ENCODE measurements around the gene OR14A2.
"Not testable (repeated sequence)": the region's sequence is repeated elsewhere in the genome, so short reads cannot be mapped to it uniquely, and the experiment has no call there.

The OR14A2 gene

DNA sequence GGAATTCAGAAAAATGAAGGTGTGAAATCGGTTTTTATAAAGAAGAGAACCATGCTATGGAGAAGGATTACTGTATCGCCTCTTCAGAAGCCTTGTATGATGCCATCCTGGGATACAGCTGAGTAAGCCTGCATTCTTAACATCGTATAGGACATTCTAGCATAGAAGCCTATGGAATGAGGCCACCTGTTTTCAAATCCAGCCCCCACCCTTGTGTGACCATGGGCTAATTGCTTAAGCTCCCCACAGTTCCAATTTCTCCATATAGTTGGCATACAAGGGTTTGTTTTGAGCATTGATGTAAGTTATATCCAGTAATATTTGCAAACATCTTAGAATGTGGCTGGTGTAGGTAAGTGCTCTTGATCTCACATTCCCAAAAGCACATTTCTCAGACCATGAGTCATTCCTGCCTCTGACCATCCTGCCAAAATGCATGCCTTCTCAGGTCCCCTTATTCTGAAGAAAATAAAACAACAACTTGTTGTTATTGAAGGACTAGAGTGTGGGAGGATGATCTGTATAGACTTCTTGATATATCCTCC is 1.5 kb downstream of the OR14A2 start:
- TF ChIP-seq, protein P1, sequence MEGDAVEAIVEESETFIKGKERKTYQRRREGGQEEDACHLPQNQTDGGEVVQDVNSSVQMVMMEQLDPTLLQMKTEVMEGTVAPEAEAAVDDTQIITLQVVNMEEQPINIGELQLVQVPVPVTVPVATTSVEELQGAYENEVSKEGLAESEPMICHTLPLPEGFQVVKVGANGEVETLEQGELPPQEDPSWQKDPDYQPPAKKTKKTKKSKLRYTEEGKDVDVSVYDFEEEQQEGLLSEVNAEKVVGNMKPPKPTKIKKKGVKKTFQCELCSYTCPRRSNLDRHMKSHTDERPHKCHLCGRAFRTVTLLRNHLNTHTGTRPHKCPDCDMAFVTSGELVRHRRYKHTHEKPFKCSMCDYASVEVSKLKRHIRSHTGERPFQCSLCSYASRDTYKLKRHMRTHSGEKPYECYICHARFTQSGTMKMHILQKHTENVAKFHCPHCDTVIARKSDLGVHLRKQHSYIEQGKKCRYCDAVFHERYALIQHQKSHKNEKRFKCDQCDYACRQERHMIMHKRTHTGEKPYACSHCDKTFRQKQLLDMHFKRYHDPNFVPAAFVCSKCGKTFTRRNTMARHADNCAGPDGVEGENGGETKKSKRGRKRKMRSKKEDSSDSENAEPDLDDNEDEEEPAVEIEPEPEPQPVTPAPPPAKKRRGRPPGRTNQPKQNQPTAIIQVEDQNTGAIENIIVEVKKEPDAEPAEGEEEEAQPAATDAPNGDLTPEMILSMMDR (IDR thresholded peaks at IDR 0.05; ENCODE audit: borderline replicate concordance, control extremely low read depth, extremely low read depth, insufficient read depth, missing control alignments) = no peak
- in situ Hi-C loops (cut with MboI; ENCODE audit: low sequenced_read_pairs, unreplicated experiment) = no loop called here
- no peak for DNase-seq (ENCODE audit: low spot score)

DNA sequence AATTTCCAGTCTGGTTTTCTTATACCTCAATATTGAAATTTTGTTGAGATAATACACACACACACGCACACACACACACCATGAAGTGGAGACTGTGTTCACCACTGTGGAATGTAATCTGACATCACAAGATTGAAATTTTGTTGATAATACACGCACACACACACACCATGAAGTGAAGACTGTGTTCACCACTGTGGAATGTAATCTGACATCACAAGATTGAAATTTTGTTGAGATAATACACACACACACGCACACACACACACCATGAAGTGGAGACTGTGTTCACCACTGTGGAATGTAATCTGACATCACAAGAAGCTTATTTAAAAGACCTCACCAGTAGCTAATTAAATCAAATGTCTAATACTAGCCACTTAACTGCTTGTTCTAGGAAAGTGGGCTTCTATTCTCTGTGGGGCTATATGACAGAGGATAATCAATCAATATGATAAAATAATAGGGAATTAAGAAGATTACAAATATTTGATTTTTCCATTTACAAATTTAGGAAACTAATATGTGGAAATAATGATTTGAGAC is 5.7 kb downstream of the OR14A2 start:
- DNase-seq (ENCODE audit: low spot score); in situ Hi-C loops (cut with MboI; ENCODE audit: low sequenced_read_pairs, unreplicated experiment): not testable (repeated sequence)

DNA sequence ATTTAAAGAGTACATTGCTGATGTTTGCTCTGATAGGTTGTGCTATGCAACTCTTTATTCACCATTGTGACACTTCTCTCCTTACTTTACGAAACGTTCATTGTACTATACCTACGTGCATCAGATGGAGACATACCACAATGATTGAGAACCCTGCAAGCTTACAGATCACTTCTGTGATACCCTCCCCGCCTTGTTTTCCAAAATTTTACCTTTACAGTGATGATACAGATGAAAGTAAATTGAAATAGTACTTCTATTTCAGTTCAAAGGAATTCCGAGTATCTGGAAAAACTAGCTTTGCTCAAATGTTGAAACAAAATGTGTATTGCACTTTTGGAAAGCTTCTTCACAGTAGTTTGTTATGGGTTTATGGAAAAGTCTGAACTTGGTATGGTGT is 6.2 kb downstream of the OR14A2 start:
- TF ChIP-seq, protein P1 (IDR thresholded peaks at IDR 0.05; ENCODE audit: borderline replicate concordance, control extremely low read depth, extremely low read depth, insufficient read depth, missing control alignments) = no peak
- in situ Hi-C loops (cut with MboI; ENCODE audit: low sequenced_read_pairs, unreplicated experiment) = no loop called here
- DNase-seq (ENCODE audit: low spot score) = no peak

DNA sequence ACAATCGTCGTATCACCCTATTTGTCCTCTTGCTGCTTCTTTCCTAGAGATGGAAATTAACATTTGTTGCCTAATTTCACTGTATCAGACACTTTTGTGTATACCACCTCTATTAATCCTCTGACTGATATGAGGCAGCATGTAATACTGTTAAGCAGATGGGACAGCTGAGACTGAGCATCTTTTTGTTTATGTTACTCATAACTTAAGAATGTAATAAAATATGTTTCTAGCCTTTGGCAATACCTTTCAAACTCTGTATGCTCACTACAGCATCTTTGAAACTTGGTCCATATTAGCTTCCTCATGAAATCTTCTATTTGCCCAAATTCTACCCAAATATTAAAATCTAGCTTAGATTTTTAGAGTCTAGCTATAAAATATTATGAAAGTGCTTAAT is 7.2 kb downstream of the OR14A2 start:
- in situ Hi-C loops (cut with MboI; ENCODE audit: low sequenced_read_pairs, unreplicated experiment) = no loop called here
- TF ChIP-seq, protein P1 (IDR thresholded peaks at IDR 0.05; ENCODE audit: borderline replicate concordance, control extremely low read depth, extremely low read depth, insufficient read depth, missing control alignments) = no peak
- no peak for DNase-seq (ENCODE audit: low spot score)

DNA sequence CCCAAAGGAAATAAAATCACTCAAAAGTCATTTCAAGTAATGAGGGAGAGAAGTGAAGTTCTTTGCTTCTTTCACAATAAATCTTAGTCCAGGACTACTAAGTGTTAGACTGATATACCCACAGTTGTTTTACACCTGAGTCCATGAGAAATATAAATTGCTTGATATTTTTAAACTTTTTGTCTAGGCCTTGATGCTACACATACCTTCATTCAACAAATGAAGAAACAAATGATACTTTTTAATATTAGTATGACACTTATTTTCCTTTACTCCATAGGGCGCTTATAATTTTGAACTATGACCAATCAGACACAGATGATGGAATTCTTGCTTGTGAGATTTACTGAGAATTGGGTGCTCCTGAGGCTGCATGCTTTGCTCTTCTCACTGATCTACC is 9.6 kb downstream of the OR14A2 start, which contains the start of gene OR14K1:
OR14K1 (plus strand) TSS at position 301 of the 400 bp plus-strand sequence; CDS start at position 301, 0 bp downstream.
- no peak for DNase-seq (ENCODE audit: low spot score)
- TF ChIP-seq, protein P1 (IDR thresholded peaks at IDR 0.05; ENCODE audit: borderline replicate concordance, control extremely low read depth, extremely low read depth, insufficient read depth, missing control alignments) = no peak
- in situ Hi-C loops (cut with MboI; ENCODE audit: low sequenced_read_pairs, unreplicated experiment) = no loop called here

DNA sequence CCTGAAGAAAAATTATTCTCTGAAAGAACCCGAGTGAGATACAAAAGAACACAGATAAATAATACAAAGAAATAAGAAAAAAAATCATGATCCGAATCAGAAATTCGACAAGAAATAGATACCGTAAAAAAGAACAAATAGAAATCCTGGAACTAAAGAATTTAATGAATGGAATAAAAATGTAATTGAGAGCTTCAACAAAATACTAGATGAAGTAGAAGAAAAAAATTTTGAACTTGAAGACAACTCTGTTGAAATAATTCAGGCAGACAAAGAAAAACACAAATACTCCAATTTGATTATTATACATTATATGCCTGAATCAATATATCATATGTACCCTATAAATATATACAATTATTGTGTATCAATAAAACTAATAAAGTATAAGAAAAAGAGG is 26.7 kb downstream of the OR14A2 start:
- TF ChIP-seq, protein P1 (IDR thresholded peaks at IDR 0.05; ENCODE audit: borderline replicate concordance, control extremely low read depth, extremely low read depth, insufficient read depth, missing control alignments) = no peak
- no peak for DNase-seq (ENCODE audit: low spot score)
- in situ Hi-C loops (cut with MboI; ENCODE audit: low sequenced_read_pairs, unreplicated experiment) = no loop called here

DNA sequence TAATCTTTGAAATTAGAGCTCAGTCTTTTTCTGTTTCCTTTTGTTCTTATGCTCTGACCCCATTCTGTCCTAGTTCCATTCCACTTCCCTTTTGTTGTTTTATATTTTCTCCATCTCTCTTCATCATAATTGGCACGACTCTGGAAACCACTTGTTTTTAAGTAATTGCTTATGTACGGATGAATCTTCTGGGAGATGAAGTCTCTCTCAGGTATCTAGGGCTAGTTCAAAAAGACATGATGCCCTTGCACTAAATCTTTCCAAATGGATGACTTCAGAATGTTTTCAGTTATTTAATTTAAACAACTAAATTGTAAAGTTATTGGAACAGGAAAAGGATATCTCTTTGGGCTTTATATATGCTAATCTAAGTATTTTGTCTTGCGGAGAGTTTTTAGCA is 31.4 kb downstream of the OR14A2 start, which contains the start of gene OR6F1:
OR6F1 (minus strand) TSS at position 101 of the 400 bp plus-strand sequence. CDS start 3,891 bp downstream, outside the sequence.
- no peak for DNase-seq (ENCODE audit: low spot score)
- in situ Hi-C loops (cut with MboI; ENCODE audit: low sequenced_read_pairs, unreplicated experiment) = no loop called here
- TF ChIP-seq, protein P1 (IDR thresholded peaks at IDR 0.05; ENCODE audit: borderline replicate concordance, control extremely low read depth, extremely low read depth, insufficient read depth, missing control alignments) = no peak

All from GM13976 (cell line).